Measurements from ENCODE around the gene DISC1. TPM values are rescaled to one million over a fixed set of nuclear protein-coding genes. Genes with fewer than 3 reads are reported as not detected.

DISC1 gene
- 0.12 to 0.35 TPM (median 0.18 TPM) in 5 replicates for total RNA-seq (2022; extraction: Qiagen RNA extraction)

DNA sequence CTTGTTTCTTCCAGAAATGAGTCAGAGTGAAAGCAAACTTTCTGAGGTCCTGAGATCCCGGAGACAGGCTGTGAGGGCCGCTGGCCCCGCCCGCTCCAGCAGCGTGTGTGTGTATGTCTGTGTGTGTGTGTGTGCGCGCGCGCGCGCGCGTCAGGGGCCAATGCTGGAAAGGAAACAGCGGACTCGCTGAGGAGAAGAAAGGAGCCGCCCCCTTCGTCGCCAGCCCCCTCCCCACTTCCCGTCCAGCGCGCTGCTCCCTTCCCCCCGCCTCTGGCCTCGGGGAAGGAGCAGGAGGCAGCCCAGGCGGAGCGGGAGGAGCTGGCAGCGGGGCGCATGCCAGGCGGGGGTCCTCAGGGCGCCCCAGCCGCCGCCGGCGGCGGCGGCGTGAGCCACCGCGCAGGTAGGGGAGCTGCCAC, at the start of gene DISC1:
TSS of gene DISC1 (plus strand) at position 256 of the 416 bp plus-strand sequence. CDS start at position 334, 78 bp downstream.

Other genes starting within 250 kb of the DISC1 start
- gene EGLN1, start 204.5 kb upstream of the DISC1 start, total RNA-seq (2022; extraction: Qiagen RNA extraction) = 44.0 to 57.8 TPM (median 54.2 TPM) in 5 replicates
- 31.7 to 49.4 TPM (median 38.1 TPM) in 5 replicates for gene TSNAX, start 98.1 kb upstream of the DISC1 start, total RNA-seq (2022; extraction: Qiagen RNA extraction)